NCI-H748 (cell line): ENCODE results near the gene TBPL2.

Experiments
- DNase-seq: peaks from one replicate; lab custom pipeline; 2025; ENCODE audit not compliant: unreplicated experiment; lab: John Stamatoyannopoulos, UW

TBPL2 gene

DNA sequence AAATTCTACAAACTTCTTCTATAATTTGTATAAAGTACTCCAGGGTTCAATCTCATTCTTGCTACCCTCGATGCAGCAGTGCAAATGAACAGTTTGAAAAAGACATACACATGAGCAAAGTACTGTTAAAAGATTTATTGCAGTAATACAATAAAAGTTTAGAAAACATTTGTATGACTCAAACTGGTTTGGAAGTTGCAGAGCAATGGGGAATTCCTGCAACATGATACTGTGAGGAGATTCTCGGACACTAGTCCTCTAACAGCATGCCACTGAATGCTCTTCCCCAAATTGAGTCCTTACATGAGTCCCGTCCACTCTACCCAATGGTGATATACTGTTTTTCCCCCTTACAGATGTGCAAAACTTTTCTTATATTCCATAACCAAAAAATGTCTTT, 74.1 kb downstream of the TBPL2 start:
- no peak for DNase-seq
